Fibroblast of skin of left biceps (primary cell): ENCODE data around the gene ERGIC1.
"Not testable (repeated sequence)": the region's sequence is repeated elsewhere in the genome, so short reads cannot be mapped to it uniquely, and the experiment has no call there.

Source experiments
- DNase-seq, 2 experiments: peaks; one replicate each; pipeline ENCODE4 v3.0.0-alpha.2; 2013; ENCODE audit warnings: low read depth in 2 of 2

ERGIC1 gene

DNA sequence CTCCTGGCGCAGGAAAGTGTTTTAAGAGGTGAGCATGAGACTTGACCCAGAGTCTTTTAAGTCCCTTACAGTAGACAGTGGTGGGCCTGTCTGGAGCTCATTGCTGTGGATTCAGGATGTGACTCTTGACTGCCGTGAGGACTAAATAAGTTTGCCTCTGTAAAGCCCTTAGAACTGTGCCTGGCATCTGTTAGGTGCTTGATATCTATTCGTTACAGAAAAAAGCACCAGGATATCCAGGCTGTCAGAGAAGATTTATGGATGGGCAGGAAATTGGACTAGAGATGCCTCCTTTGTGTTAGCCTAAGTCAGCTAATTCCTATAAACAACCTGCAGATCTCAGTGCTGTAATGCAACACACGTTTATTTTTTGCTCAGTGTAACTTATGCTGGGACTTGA, 12.6 kb downstream of the ERGIC1 start:
- no peak for DNase-seq

DNA sequence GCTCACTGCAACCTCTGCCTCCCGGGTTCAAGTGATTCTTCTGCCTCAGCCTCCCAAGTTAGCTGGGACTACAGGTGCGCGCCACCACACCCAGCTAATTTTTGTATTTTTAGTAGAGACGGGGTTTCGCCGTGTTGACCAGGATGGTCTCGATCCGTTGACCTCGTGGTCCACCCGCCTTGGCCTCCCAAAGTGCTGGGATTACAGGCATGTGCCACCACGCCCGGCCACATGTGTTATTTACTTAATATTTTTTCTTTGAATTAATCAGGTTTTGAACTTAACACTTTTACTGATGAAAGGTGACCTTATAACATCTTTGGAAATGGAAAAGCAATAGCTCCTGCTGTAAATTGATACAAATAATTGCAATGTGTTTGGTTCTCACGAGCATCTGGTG, 13.5 kb downstream of the ERGIC1 start:
- DNase-seq = not testable (repeated sequence)

GRCh38 chr5:172848419-172848818, 14.4 kb downstream of the ERGIC1 start:
- no peak for DNase-seq

- DNase-seq = no peak
Observed at GRCh38 chr5:172849606-172850453, 15.8 kb downstream of the ERGIC1 start.

- no peak for DNase-seq
Observed at GRCh38 chr5:172850454-172850797, 16.4 kb downstream of the ERGIC1 start.

- DNase-seq = not testable (repeated sequence)
Observed at GRCh38 chr5:172851254-172851653, 17.2 kb downstream of the ERGIC1 start.

GRCh38 chr5:172852490-172853354, 18.7 kb downstream of the ERGIC1 start:
- DNase-seq = no peak

- DNase-seq = peak in 1 of 2 experiments; percentile 41
Observed at GRCh38 chr5:172853355-172853975, 19.4 kb downstream of the ERGIC1 start.

DNA sequence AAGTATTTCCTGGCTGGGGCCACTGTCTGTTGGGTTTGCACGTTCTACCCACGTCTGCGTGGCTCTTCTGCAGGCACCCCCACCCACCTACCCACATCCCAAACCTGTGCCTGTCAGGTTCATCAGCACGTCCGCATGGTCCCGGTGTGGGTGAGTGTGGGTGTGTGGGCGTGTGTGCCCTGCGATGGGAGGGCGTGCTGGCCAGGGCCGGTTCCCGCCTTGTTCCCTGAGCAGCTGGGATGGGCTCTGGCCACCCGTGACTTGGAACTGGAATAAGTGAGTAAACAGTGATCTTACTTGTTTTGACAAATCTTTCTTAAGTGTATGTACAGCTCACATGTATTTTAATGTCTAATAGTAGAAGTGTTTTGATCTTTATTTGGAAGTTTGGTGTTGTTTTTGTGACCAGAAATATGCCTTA, 20.4 kb downstream of the ERGIC1 start:
- no peak for DNase-seq

DNA sequence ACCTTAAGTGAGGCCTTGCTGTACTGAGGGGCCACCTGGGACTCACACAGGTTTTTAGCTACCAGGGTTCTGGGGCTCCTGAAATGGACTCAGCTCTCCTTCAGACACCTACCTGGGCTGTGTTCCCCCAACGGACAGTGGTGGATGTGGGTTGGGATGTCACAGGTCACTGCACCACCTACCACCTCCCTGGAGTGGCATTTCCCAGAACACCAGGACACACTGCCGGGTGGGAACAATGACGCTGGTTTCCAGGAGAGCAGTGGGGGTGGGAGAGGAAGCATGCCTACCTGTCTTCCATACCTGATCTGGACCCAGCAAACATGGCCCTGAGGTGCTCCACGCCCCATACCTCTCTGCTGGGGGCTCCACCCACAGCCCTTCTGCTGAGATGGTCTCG, 20.9 kb downstream of the ERGIC1 start:
- DNase-seq = no peak

DNA sequence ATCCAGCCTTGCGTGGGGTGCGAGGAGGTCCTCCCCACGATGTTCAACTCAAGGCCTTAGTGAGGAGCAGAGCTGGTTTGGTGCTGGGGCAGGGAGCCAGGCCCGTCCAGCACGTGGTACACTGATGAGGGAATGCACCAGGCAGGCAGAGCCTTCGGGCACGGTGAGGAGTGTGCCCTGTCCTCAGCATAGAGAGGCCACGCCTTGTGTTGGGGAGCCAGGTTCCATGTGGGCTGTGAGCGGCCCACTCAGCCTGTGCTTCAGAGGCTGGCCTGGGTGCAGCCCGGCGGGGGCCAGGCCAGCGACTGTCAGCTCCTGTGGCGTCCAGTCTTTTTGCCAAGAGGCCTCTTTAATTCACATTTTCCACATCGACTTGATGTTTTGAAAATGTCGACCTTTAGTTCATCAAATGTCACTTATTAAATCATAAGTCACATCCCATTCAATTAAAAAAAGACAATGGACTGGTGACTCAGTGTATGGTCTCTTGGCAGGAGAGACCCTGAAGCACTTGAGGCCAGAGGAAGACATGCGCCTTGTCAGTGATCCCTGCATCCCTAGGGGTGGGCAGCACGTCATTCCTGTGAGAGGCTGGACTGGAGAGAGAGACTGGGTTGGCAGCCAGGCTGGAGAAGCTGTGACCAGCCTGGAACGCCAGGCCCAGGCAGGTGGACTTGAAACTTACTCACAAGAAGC, 21.7 kb downstream of the ERGIC1 start:
- DNase-seq = no peak

- no peak for DNase-seq
Observed at GRCh38 chr5:172856336-172856735, 22.3 kb downstream of the ERGIC1 start.

- DNase-seq = no peak
Observed at GRCh38 chr5:172857982-172858381, 23.9 kb downstream of the ERGIC1 start.

- DNase-seq = no peak
Observed at GRCh38 chr5:172858511-172858989, 24.5 kb downstream of the ERGIC1 start.

DNA sequence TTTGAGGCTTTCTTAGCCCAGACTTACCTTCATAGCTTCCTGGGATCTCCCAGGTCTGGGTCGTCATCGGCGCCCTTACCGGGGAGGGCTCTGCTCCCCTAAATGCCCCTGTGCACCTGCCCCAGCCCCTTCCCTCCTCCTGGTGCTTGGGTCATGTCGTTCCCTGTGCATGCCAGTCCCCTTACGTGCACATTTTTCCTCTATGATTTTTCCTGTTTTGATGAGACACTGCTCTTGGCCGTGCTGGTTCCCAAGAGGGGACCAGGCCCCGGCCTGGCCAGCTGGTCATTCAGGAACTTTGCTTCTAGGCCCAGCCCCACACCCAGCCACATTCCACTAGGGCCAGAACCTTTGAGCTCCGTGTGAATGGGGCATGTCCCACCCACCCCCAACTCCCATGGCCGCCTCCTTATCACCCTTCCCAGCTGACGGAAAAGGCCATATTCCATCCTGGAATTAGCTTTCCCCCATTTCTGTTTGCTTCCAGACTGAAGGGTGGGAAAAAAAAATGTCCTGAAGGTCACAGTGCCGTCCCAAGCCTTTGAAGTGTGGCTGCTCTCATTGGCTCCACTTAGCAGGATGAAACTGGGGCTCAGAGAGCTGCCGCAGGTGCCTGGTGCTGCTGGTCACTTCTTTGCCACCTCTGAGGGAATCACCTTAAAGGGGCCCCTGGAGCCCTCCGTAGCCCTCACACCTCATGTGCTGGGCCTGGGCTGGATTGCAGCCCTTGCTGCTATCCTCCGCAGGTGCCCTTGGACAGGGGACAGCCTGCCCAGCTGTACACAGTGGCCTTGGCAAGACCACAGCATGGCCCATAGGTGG, 25.1 kb downstream of the ERGIC1 start:
- no peak for DNase-seq

DNA sequence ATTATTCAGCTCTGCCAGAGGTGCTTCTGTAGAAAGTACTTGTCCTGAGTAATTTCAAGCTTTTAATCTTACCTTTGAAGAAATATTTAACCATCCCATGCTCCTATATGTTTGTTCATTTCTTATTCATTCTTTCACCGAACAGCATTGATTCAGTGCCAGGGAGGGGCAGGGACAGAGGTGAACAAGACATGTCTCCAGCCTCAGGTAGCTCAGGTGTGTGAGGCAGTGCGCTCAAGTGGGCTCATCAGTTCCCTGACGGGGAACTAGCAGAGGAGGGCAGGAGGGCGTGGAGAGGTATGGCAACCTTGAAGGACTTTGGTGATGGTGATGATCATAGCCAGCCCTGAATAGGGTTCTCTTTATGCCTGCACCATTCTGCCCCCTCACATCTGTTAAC, 25.9 kb downstream of the ERGIC1 start:
- DNase-seq = no peak

- no peak for DNase-seq
Observed at GRCh38 chr5:172860520-172861443, 26.7 kb downstream of the ERGIC1 start.

DNA sequence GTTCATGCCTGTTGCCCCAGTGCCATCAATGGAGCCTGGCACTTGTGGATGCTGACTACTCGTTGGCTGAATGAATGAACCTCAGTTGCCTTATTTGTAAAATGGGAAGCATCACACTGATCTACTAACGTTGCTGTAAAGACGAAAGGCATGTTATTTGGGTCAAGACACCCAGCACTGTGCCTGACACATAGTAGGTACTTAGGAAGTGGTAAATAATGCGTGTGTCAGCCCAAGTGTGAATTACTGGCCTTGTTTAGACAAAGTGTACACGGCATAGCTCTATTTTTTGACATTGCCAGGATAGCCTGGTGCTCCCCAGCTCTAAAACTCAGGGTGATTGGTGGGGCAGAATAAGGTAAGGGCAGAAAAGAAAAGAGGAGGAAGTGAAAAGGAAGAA, 27.4 kb downstream of the ERGIC1 start:
- DNase-seq = no peak

DNA sequence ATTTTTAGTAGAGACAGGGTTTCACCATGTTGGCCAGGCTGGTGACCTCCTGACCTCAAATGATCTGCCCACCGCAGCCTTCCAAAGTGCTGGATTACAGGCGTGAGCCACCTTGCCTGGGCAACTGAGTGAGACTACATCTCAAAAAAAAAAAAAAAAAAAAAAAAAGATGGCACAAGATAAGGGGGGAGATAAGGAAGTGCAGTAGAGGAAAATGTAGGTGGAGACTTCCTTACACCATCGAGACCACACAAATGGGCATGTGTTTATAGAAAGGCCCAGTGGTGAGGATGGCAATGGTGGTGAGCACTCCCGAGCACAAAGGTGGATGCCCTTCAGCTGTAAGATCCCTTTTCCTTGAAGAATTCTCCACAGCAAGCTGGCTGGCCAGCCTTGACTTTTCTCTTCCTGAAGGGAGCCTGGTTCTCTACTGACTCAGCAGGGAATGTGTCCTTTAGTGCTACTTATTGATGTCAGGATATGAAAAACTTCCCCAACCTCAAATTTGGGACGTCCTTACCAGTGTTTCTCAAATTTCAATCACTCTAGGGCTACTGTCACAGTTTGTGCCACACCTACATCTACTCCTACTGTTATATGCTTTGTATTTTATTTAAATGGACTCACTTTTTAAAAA, 28.2 kb downstream of the ERGIC1 start:
- DNase-seq = no peak
